Nasal cavity respiratory epithelium epithelial cell of viscerocranial mucosa (primary cell): ENCODE measurements around the gene SCN4A. TPM values are rescaled to one million over a fixed set of nuclear protein-coding genes. Genes with fewer than 3 reads are reported as not detected.

Experiments used
- total RNA-seq: library from RNA; depleted of rRNA; stranded (reverse); fragments of >200 nt; gene quantifications from 2 replicates; pipeline ENCODE4 v1.2.3, GENCODE V29; 2014

SCN4A gene
- total RNA-seq = 0.07 and 0.68 TPM in 2 replicates

DNA sequence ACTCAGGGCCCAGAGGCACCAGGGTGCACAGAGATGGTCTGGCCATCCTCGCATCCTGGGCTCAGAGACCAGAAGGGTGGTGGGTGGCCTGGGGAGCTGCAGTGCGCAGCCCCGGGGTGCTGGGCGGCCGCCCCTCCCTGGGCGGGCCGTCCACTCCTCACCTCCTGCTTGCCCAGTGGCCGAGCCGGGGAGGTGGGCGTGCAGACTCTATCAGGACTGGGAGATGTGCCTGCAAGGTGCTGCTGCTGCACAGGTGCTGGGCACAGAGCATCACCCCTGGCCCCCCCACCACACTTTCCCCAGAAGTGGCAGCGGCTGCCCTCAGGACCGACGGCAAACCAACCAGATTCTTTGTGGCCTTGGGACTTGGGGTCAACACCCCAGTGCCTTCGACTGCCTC, at the start of gene SCN4A:
Gene SCN4A, minus strand, starts transcription at position 123 of the 400 bp plus-strand sequence. Its CDS starts 77 bp downstream, at position 46.

DNA sequence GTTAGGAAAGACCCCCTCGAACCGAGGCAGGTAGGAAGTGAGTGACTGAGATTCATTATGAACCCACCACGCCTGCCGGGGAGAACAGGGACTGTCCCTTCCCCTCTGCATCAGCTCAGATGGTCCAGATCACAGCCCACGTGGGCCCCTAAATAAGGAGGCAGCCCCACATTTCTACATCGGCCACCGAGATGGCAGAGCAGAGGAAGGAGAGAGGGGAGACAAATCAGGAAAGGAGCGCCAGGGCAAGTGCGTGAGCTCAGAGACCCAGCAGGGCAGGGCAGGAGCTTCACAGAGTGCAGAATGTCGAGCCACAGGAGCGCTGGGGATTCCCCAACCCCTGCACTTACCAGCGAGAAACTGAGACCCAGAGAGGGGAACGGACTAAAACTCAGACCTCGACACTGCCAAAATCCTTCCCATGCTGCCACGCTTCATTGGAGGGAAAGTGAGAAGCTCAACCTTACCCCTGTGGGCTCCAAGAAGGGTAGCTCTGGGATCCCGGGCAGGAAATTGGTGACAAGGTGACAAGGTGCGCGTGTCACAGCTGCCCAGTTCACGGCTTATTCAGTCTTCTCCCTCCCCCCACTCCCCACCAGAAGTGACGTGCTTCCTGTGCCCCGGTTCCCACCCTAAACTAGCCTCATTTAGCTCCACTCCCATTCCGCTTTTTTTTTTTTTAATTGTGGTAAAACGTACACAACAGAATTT, 47.5 kb upstream of the SCN4A start, which contains the start of gene ICAM2:
Gene ICAM2, minus strand, starts transcription at position 578 of the 711 bp plus-strand sequence. CDS start 13,942 bp downstream, outside the sequence.

DNA sequence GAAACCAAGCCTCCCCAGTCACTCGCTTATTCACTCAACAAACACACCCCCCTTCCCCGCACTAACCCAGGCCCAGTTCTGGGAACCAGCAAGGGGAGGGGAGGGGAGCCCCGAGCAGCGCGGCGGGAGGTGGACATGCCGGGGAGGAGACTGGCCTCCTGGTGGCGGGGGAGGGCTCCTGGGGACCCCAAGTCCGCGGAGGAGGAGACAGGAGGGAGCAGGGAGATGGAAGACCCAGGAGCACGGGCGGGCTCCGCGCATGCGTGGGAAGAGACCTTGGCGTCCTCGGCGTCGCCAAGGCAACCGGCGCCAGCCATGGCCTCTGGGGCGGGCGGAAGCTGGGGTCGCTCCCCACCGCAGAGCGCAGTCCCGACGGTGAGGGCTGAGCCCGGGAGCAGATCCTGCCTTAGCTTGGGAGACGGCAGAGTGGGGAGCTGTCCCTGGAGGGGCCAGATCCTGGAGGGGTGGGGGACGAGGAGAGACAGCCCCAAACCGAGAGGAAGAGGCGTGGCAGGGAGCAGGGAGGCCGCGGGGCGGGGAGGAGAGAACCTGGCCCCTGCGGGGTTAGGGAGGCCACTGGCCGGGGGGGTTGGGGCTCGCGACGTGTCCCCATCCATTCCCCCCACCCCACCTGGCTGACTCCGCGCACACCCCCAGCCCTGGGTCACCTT, 25.5 kb upstream of the SCN4A start, which contains the start of gene PRR29:
Gene PRR29, plus strand, starts transcription at position 302 of the 671 bp plus-strand sequence. Its CDS starts 14 bp downstream, at position 316.

DNA sequence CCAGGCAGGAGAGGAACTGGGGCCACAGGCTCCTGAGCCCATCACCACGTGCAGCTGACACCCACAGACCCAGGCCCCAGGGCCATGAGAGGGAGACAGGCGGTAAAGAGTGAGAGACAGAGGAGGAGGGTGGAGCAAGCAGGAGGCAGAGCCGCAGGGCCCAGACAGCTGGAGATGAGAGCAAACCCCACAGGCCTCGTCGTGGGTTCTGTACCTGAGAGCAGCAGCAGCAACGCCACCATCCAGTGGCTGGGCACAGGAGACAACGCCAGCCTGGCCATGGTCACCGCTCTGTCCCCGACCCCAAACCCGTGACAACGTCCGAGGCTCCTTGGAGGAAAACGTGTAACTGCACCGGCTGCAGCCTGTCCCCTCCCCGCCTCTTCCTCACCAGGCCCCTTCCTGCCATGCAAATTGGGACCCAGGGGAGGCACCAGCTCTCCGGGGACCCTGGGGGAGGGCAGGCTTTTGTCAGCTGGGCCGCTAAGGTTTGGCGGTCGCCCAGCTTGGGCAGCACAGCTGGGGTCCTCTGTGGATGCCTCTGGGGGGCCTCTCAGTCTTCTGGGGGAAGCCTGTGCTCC, 40.6 kb downstream of the SCN4A start, which contains the start of gene CD79B:
Gene CD79B, minus strand, starts transcription at position 351 of the 581 bp plus-strand sequence. Its CDS starts 70 bp downstream, at position 281.

DNA sequence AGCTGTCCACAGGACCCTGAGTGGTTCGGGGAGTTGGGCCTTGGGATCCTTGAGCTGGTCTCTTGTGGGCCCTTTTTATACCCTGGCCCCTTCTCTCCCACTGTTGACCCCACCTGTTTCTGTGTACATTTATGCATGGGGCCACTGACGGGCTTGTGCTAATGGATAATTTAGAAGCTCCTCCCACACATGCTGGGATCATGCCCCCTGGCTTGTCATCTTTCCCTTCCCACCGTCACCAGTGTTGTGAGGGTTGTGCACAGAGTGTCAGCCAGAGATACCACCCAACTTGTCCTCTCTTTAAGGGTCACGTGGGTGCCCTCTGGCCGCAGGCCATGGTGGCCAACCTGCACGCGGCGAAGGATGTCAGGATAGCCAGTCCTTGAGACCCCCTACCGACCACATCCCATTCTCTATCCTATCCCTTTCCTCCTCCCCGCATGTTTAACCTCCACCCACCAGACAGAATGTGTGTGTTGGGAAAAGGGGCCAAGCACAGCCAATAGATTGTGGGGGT, 53.9 kb downstream of the SCN4A start, which contains the start of gene GH1:
Gene GH1, minus strand, starts transcription at position 51 of the 517 bp plus-strand sequence. CDS start 63 bp downstream, outside the sequence.

DNA sequence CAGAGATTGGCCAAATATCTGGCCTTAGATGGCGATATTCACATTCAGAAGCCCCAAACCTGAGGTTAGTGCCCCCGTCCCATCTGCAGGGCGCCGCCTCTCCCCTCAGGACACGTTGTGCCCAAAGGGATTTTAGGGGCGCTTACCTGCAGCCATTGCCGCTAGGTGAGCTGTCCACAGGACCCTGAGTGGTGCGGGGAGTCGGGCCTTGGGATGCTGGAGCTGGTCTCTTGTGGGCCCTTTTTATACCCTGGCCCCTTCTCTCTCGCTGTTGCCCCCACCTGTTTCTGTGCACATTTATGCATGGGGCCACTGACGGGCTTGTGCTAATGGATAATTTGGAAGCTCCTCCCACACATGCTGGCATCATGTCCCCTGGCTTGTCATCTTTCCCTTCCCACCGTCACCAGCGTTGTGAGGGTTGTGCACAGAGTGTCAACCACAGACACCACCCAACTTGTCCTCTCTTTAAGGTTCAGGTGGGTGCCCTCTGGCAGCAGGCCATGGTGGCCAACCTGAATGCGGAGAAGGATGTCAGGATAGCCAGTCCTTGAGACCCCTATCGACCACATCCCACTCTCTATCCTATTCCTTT, 61.6 kb downstream of the SCN4A start, which contains the start of gene CSHL1:
Gene CSHL1, minus strand, starts transcription at position 218 of the 595 bp plus-strand sequence. Its CDS starts 62 bp downstream, at position 156.

DNA sequence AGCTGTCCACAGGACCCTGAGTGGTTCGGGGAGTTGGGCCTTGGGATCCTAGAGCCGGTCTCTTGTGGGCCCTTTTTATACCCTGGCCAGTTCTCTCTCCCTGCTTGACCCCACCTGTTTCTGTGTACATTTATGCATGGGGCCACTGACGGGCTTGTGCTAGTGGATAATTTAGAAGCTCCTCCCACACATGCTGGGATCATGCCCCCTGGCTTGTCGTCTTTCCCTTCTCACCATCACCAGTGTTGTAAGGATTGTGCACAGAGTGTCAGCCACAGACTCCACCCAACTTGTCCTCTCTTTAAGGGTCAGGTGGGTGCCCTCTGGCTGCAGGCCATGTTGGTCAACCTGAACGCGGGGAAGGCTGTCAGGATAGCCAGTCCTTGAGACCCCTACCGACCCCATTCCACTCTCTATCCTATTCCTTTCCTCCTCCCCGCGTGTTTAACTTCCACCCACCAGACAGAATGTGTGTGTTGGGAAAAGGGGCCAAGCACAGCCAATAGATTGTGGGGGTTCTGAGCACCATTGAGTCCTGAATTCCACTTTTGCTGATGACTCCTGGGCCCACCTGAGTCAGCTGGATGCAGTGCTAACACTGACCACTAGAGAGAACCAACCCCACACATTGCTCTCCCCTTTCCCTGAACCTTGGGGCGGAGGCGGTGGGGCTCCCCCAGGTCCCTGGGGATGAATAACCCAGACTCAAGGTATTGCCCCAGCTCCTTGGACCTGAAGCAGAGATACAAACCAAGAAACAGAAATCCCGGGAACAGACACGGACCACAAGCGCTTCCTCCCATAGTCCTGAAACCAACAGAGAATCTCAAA, 76.0 kb downstream of the SCN4A start, which contains the start of gene CSH1:
Gene CSH1, minus strand, starts transcription at position 51 of the 831 bp plus-strand sequence. CDS start 63 bp downstream, outside the sequence.

Other genes starting within 250 kb of the SCN4A start
- 11.3 and 18.2 TPM in 2 replicates for gene STRADA, start 231.1 kb downstream of the SCN4A start, total RNA-seq
- gene CCDC47, start 199.3 kb downstream of the SCN4A start, total RNA-seq = 142 and 214 TPM in 2 replicates
- 70.4 and 116 TPM in 2 replicates for gene DDX42, start 198.7 kb downstream of the SCN4A start, total RNA-seq
- gene PSMC5, start 145.5 kb downstream of the SCN4A start, total RNA-seq = 54.7 and 64.1 TPM in 2 replicates
- 46.3 and 111 TPM in 2 replicates for gene FTSJ3, start 145.3 kb downstream of the SCN4A start, total RNA-seq
- 76.6 and 105 TPM in 2 replicates for gene SMARCD2, start 130.2 kb downstream of the SCN4A start, total RNA-seq
- not detected in 2 replicates for gene CSH2, start 99.2 kb downstream of the SCN4A start, total RNA-seq
- not detected in 2 replicates for gene GH2, start 91.0 kb downstream of the SCN4A start, total RNA-seq
- not detected in 2 replicates for gene CSH1, start 76.3 kb downstream of the SCN4A start, total RNA-seq
- not detected in 2 replicates for gene CSHL1, start 61.7 kb downstream of the SCN4A start, total RNA-seq
- not detected in 2 replicates for gene GH1, start 54.1 kb downstream of the SCN4A start, total RNA-seq
- gene CD79B, start 40.6 kb downstream of the SCN4A start, total RNA-seq = not detected in 2 replicates
- not detected in 2 replicates for gene PRR29, start 25.4 kb upstream of the SCN4A start, total RNA-seq
- under 0.01 and 0.64 TPM in 2 replicates for gene ICAM2, start 47.7 kb upstream of the SCN4A start, total RNA-seq
- gene ERN1, start 157.2 kb upstream of the SCN4A start, total RNA-seq = 46.1 and 53.1 TPM in 2 replicates